Stomach smooth muscle (tissue), 2 donors: ENCODE measurements around the gene FCGR2B.
"Not testable (repeated sequence)": the region's sequence is repeated elsewhere in the genome, so short reads cannot be mapped to it uniquely, and the experiment has no call there.

Source experiments
- H3K27ac ChIP-seq: one replicate; pipeline ENCODE4 v1.7.0; 2013; ENCODE audit warnings: mild to moderate bottlenecking, low read length, inconsistent platforms
- H3K27me3 ChIP-seq, 2 donors: one replicate each; pipeline ENCODE4 v1.7.0; 2013; ENCODE audit warnings: low read length in 2 of 2; ENCODE audit not compliant: insufficient read depth in 2 of 2, control insufficient read depth in 1 of 2
- H3K36me3 ChIP-seq, 2 donors: one replicate each; pipeline ENCODE4 v1.7.0; 2013; ENCODE audit warnings: low read length in 2 of 2; ENCODE audit not compliant: control insufficient read depth in 2 of 2, insufficient read depth in 2 of 2
- H3K4me1 ChIP-seq: one replicate; pipeline ENCODE4 v1.7.0; 2013; ENCODE audit warnings: low read length; ENCODE audit not compliant: control insufficient read depth, insufficient read depth
- H3K4me3 ChIP-seq, 2 donors: one replicate each; pipeline ENCODE4 v1.7.0; 2013; ENCODE audit warnings: low read length in 2 of 2
- H3K9ac ChIP-seq, 2 donors: one replicate each; pipeline ENCODE4 v1.7.0; 2013; ENCODE audit warnings: low read length in 2 of 2, mild to moderate bottlenecking in 1 of 2
- H3K9me3 ChIP-seq, 2 donors: one replicate each; pipeline ENCODE4 v1.7.0; 2013; ENCODE audit warnings: low read length in 2 of 2; ENCODE audit not compliant: control insufficient read depth in 2 of 2
- donor health status: healthy.
- donor health status: Pancreatic carcinoma.

FCGR2B gene

DNA sequence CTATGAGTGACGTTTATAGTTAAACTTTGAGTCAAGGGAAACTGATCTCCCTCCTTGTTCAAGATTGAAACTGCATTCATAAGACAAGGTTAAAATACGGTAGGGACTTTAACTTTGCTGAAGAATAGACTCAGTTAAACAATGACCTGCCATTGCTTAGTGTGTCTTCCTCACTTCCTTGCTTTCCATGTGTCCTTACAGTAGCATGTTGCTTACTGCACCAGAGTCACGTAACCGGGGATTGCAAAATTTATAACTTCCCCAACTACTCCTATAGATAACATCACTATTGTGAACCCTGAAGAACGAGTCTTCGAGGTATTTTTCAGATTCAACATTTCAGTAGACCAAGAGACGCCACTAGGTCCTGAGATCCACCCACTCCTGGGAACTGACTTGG, 9.4 kb upstream of the FCGR2B start:
- H3K36me3 ChIP-seq, H3K4me3 ChIP-seq, H3K9me3 ChIP-seq, H3K27me3 ChIP-seq, H3K4me1 ChIP-seq, H3K27ac ChIP-seq, H3K9ac ChIP-seq: not testable (repeated sequence)

DNA sequence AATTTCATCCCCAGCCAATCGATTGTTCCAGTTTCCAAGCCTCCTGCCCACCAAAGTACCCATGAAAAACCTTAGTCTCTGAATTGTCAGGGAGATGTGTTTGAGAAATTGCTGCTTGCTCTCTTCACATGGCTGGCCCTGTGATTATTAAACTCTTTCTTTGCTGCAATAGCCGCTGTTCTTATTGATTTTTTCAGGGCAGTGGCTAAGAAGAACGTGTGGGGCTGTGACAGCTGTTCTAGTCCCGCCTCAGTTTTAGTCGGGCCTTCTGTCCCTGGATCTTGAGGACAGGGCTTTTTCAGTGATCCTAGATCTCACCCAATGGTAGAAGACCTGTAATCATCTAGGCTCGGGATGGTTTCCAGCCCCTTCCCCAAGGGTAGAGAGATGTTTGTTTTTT, 9.0 kb upstream of the FCGR2B start:
- H3K4me1 ChIP-seq, H3K9me3 ChIP-seq, H3K27me3 ChIP-seq, H3K4me3 ChIP-seq, H3K9ac ChIP-seq, H3K36me3 ChIP-seq, H3K27ac ChIP-seq: not testable (repeated sequence)

DNA sequence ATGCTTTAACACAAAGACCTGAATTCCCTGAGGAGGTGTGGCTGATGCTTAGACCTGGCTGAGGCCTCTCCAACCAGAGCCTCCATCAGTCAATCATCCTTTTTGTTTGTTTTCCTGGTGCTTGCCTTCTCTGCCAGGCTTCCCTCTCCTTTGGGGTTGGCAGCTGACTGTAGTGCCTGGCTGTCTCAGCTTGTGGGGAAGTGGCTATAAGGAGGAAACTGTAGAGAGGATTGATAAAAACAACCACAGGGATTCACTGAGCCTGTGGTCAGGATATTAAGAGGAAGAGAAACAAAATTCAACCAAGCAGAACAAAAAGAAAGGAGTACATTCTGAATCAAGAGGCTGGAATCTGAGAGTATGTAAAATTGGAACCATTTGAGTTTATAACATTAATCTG, 4.4 kb upstream of the FCGR2B start:
- H3K4me1 ChIP-seq, H3K4me3 ChIP-seq, H3K27ac ChIP-seq, H3K27me3 ChIP-seq, H3K36me3 ChIP-seq, H3K9me3 ChIP-seq, H3K9ac ChIP-seq: not testable (repeated sequence)

DNA sequence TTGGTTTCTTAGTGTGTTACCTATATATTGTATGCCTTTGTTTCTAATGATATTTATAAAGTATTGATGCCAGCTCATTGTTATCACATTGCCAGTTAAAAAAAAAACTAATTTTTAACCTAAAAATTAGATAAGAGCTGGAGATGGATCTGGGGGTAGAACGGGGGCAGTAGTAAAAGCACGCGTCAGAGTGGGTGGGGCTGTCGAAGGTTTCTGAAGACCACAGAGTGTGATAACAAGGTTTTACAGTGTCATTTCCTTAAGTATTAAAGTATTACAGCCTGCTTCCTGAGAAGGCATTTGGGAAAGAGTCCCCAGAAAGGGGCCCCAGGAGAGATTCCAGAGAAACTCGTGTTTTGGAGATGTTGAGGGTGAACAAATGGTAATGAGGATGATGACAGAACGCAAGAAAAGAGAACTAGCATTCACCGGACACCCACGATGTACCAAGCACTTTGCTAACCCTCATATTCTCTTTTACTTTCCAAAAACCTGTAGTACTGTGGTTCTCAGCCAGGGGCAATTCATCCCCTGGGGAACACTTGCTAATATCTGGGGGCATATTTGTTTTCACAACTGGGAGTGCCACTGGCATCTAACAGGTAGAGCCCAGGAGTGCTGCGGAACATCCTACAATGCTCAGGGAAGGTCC, 1.2 kb upstream of the FCGR2B start:
- H3K4me3 ChIP-seq, H3K27me3 ChIP-seq, H3K4me1 ChIP-seq, H3K9ac ChIP-seq, H3K27ac ChIP-seq, H3K36me3 ChIP-seq, H3K9me3 ChIP-seq: not testable (repeated sequence)

DNA sequence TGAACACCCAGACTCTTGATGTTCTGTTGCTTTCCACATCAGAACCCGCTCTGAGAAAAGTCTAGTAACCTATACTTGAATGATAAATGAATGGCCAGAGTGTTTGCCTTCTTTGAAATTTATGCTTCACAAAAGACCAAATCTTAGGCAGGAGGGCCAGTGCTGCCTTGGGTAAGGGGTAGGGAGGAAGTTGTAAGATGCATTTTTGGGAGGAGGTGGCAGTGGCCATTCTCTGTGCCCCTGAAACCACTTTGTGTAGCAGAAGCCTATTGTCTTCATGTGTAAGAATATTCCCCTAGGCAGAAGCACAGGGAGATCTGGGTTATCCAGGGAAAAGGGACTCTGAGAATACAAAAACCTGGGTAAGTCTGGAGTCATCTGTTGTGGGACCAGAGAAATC, 626 bp downstream of the FCGR2B start:
- H3K27ac ChIP-seq, H3K4me1 ChIP-seq, H3K9ac ChIP-seq, H3K36me3 ChIP-seq, H3K4me3 ChIP-seq, H3K9me3 ChIP-seq, H3K27me3 ChIP-seq: not testable (repeated sequence)

DNA sequence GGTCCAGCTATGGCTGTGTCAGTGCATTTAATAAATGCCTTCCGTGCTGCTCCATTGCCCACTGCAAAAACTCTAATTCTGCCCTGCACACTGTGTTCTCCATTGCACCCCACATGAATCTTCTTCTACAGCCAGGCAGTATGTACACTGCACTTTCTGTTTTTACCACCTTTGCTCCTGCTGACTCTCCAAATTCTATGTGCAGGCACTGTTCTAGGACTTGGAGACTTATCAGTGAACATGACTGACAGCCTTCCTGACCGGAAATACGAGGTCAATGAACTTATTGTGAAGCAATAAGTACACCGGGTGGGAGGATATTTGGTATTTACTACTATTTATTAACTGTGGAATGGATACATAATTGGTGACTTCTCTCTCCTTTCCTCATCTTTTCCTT, 1.7 kb downstream of the FCGR2B start:
- H3K27ac ChIP-seq: not testable (repeated sequence)

DNA sequence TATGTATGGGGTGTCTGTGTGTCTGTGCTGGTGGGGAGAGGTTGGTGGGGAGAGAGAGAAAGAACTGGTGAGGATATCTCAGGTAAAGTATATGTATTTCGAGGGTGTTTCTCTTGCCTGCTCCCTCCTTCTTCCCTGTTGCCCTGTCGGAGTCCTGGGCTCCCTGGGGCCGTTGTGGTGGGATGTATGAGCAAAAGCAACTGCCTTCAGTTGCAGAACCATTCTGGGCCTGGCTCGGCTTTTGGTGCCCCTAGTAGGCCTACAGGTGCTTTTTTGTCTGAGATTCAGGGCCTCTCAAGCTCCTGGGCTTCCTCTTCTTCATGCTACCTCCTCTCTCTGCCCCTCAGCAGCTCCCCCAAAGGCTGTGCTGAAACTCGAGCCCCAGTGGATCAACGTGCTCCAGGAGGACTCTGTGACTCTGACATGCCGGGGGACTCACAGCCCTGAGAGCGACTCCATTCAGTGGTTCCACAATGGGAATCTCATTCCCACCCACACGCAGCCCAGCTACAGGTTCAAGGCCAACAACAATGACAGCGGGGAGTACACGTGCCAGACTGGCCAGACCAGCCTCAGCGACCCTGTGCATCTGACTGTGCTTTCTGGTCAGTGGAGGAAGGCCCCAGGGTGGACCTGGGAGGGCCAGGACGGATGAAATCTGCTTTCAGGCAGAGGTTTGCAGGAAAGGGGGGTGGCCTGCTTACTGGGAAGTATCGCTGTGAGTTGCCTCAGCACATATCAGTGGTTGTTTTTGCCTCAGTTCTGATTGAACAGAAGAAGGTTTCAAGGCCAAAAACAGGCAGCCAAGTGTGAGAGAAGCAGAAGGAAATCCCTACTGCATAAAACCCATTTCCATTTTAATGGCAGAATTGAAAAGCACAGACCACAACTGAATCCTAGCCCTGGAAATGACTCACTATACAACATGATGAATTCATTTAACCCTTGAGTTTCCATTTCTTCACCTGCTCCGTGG, 8.4 kb downstream of the FCGR2B start:
- H3K36me3 ChIP-seq, H3K4me1 ChIP-seq, H3K9ac ChIP-seq, H3K27me3 ChIP-seq, H3K9me3 ChIP-seq, H3K27ac ChIP-seq, H3K4me3 ChIP-seq: not testable (repeated sequence)

More for the DNA sequence above, 1.7 kb downstream of the FCGR2B start:
- not testable (repeated sequence) for H3K27me3 ChIP-seq, H3K4me1 ChIP-seq, H3K9ac ChIP-seq, H3K4me3 ChIP-seq, H3K36me3 ChIP-seq, H3K9me3 ChIP-seq

DNA sequence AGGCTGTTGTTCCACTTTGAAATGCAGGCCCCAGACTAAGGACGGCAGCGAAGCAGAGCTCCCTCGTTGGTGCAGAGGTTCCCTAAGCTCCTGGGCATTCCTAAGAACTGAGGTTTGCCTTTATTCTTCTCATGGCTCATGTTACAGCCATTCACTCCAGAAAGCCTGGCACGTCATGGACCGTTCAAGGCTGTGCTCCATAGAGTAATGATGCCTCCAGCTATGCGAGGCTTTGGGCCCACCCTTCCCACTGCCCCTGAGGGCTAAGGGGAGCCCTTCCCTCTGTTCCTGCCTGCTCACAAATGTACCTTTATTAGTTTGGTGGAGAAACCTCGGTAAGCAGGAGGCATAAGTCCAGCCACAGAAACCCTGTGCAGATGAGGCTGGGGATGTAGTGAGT, 10.5 kb downstream of the FCGR2B start:
- not testable (repeated sequence) for H3K4me1 ChIP-seq

DNA sequence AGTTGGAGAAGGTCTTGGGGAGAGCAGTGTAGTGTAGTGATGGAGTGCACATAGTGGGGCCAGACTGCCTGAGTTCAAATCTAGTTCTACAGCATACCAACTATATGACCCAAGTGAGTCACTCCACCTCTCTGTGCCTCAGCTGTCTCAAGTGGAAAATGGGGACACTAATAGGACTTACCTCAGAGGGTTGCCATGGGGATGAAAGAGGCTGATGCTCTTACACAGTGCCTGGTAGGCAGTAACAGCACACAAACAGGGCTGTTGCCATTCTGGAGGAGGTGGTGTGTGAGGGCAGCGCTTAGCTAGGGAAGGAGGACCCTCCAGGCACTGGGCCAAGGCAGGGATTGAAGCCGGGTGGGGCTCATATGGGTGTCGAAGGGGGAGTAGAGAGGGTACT, 11.5 kb downstream of the FCGR2B start:
- H3K36me3 ChIP-seq, H3K9me3 ChIP-seq, H3K4me1 ChIP-seq, H3K27me3 ChIP-seq, H3K27ac ChIP-seq, H3K4me3 ChIP-seq, H3K9ac ChIP-seq: not testable (repeated sequence)

More for the DNA sequence above, 10.5 kb downstream of the FCGR2B start:
- H3K9ac ChIP-seq, H3K36me3 ChIP-seq, H3K9me3 ChIP-seq, H3K4me3 ChIP-seq, H3K27me3 ChIP-seq, H3K27ac ChIP-seq: not testable (repeated sequence)

DNA sequence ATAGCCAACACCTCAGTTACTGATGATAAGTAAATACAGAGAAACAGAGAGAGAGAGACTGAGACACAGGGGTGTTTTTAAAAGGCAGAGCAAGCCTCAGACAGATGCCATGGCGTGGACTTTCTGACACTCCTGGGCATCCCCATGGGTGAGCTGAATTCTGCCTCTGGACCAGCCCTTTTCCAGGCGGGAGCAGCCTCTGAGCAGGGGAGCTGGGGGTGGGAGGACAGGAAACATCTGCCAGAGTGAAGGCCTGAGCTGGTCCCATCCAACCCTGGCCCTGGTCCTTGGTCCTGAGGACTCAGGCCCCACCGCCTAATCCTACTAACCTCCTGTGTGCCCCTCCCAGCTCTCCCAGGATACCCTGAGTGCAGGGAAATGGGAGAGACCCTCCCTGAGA, 12.0 kb downstream of the FCGR2B start:
- not testable (repeated sequence) for H3K27me3 ChIP-seq, H3K4me3 ChIP-seq, H3K4me1 ChIP-seq, H3K9ac ChIP-seq, H3K9me3 ChIP-seq, H3K27ac ChIP-seq, H3K36me3 ChIP-seq

DNA sequence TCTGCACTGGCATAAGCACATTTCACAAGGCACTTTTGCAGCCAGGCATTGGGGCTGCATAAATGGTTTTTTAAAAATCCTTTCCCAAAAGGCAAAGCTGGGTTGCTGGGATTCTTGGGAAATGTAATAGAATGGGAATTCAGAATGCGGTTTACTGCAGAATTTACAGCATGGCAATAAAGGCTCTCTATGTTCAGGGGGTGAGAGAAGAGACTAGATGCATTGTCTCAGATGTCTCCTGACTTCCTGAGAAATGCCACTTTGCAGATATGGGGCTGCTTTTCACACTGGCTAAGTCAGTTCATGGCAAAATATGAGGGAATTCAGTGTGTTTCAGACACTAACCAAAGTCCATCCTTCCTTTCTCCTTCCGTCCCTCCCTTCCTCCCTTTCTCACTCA, 13.5 kb downstream of the FCGR2B start:
- no peak overlapping the region for H3K4me3 ChIP-seq
- H3K9me3 ChIP-seq: no peaks in the 10 kb centered on the region
- H3K36me3 ChIP-seq: no peaks in the 10 kb centered on the region
- no peaks in the 10 kb centered on the region for H3K4me1 ChIP-seq
- H3K27ac ChIP-seq: no peak overlapping the region
- H3K27me3 ChIP-seq: no peaks in the 10 kb centered on the region
- H3K9ac ChIP-seq: no peak overlapping the region
